Body of pancreas (tissue), 4 donors: ENCODE results near the gene SETDB2.

Experiments
- CTCF ChIP-seq, 7 experiments: fragments of 450-650 bp in 4 of 7; fragments of 200-600 bp in 3 of 7; sonication (generic) in 3 of 7; IDR thresholded peaks; one replicate each; pipeline ENCODE4 v1.5.1; 2016 to 2019; ENCODE audit warnings: antibody characterized with exemption in 7 of 7
- POLR2A ChIP-seq, 3 donors: fragments of 450-650 bp; IDR thresholded peaks; one replicate each; pipeline ENCODE4 v1.6.1; 2016; ENCODE audit warnings: antibody characterized with exemption in 3 of 3, mild to moderate bottlenecking in 2 of 3

GRCh38 chr13:49539313-49539712, 95.2 kb downstream of the SETDB2 start:
- TF ChIP-seq CTCF (IDR thresholded peaks at IDR 0.05) (no peak), POLR2A (IDR thresholded peaks at IDR 0.05) (no peak)
